Stimulated activated CD4-positive, alpha-beta T cell treated with anti-CD3 and anti-CD28 coated beads, Interleukin-1b, Interleukin-23, amount 100 ng/mL, for 4 hours (primary cell): ENCODE data around the gene HOGA1.
"Not testable (repeated sequence)": the region's sequence is repeated elsewhere in the genome, so short reads cannot be mapped to it uniquely, and the experiment has no call there.

Source experiments
- DNase-seq, 2 donors: peaks; one replicate each; pipeline ENCODE4 v3.0.0-alpha.2; 2020; ENCODE audit warnings: low read depth in 2 of 2

The HOGA1 gene

GRCh38 chr10:97554336-97554735, 29.9 kb upstream of the HOGA1 start:
- DNase-seq: not testable (repeated sequence)

- not testable (repeated sequence) for DNase-seq
Observed at GRCh38 chr10:97555541-97555940, 28.6 kb upstream of the HOGA1 start.

- DNase-seq: not testable (repeated sequence)
Observed at GRCh38 chr10:97560731-97561381, 23.3 kb upstream of the HOGA1 start.

- not testable (repeated sequence) for DNase-seq
Observed at GRCh38 chr10:97561386-97562077, 22.7 kb upstream of the HOGA1 start.

- not testable (repeated sequence) for DNase-seq
Observed at GRCh38 chr10:97562329-97562728, 21.9 kb upstream of the HOGA1 start.

- no peak for DNase-seq
Observed at GRCh38 chr10:97563337-97563736, 20.9 kb upstream of the HOGA1 start.

GRCh38 chr10:97564776-97565175, 19.4 kb upstream of the HOGA1 start:
- no peak for DNase-seq

GRCh38 chr10:97566336-97566996, 17.7 kb upstream of the HOGA1 start:
- DNase-seq: no peak

- no peak for DNase-seq
Observed at GRCh38 chr10:97567891-97568290, 16.3 kb upstream of the HOGA1 start.

- no peak for DNase-seq
Observed at GRCh38 chr10:97570146-97570788, 13.9 kb upstream of the HOGA1 start.

GRCh38 chr10:97570789-97571471, 13.3 kb upstream of the HOGA1 start:
- no peak for DNase-seq

GRCh38 chr10:97571622-97572021, 12.6 kb upstream of the HOGA1 start:
- no peak for DNase-seq

GRCh38 chr10:97572214-97572989, 11.8 kb upstream of the HOGA1 start, which contains the start of gene ANKRD2:
Gene ANKRD2, plus strand, starts transcription at chr10:97572779. Its CDS starts 10 bp downstream, at chr10:97572789.
- peak; percentile 30 to 45 for DNase-seq

GRCh38 chr10:97573021-97573420, 11.2 kb upstream of the HOGA1 start:
- no peak for DNase-seq

- DNase-seq: no peak
Observed at GRCh38 chr10:97573672-97574071, 10.5 kb upstream of the HOGA1 start.

- no peak for DNase-seq
Observed at GRCh38 chr10:97574374-97575126, 9.6 kb upstream of the HOGA1 start.

GRCh38 chr10:97575127-97575668, 9.0 kb upstream of the HOGA1 start:
- DNase-seq: no peak

- DNase-seq: not testable (repeated sequence)
Observed at GRCh38 chr10:97576487-97576886, 7.7 kb upstream of the HOGA1 start.

- DNase-seq: no peak
Observed at GRCh38 chr10:97577701-97578100, 6.5 kb upstream of the HOGA1 start.
